Astrocyte (in vitro differentiated cells and primary cell): ENCODE results near the gene MLLT1. TPM values are rescaled to one million over a fixed set of nuclear protein-coding genes. Genes with fewer than 3 reads are reported as not detected.
A peak's percentile ranks its signal among the peaks of the same experiment; 100 is the strongest.

Source experiments
- DNase-seq: peaks from one replicate; pipeline ENCODE4 v3.0.0-alpha.2; 2010; ENCODE audit warnings: low read depth
- FAIRE-seq: peaks from 2 replicates; lab custom pipeline; 2011; peaks lifted over from hg19 to GRCh38; lab: Jason Lieb, UNC
- H2AFZ ChIP-seq: 2 replicates; pipeline ENCODE4 v1.6.0; 2012; ENCODE audit warnings: low read depth, low read length, inconsistent platforms
- H3K27ac ChIP-seq: 2 replicates; pipeline ENCODE4 v1.5.1; 2011; ENCODE audit warnings: low read depth, low read length, inconsistent platforms
- H3K27me3 ChIP-seq: 2 replicates; pipeline ENCODE4 v1.6.0; 2011; ENCODE audit warnings: low read length, inconsistent platforms; ENCODE audit not compliant: insufficient read depth
- H3K36me3 ChIP-seq: 2 replicates; pipeline ENCODE4 v1.5.1; 2011; ENCODE audit warnings: low read length, inconsistent platforms; ENCODE audit not compliant: insufficient read depth
- H3K4me1 ChIP-seq: 2 replicates; pipeline ENCODE4 v1.5.1; 2011; ENCODE audit warnings: low read length, inconsistent platforms; ENCODE audit not compliant: insufficient read depth
- H3K4me2 ChIP-seq: 2 replicates; pipeline ENCODE4 v1.6.0; 2012; ENCODE audit warnings: low read length, inconsistent platforms
- H3K4me3 ChIP-seq: 2 replicates; pipeline ENCODE4 v1.5.1; 2011; ENCODE audit warnings: low read depth, mild to moderate bottlenecking, low read length, inconsistent platforms; ENCODE audit not compliant: insufficient read depth
- H3K79me2 ChIP-seq: 2 replicates; pipeline ENCODE4 v1.6.0; 2012; ENCODE audit warnings: mild to moderate bottlenecking, low read length, inconsistent platforms; ENCODE audit not compliant: insufficient read depth
- H3K9ac ChIP-seq: 2 replicates; pipeline ENCODE4 v1.6.0; 2012; ENCODE audit warnings: mild to moderate bottlenecking, low read length, inconsistent platforms
- H3K9me3 ChIP-seq: 2 replicates; pipeline ENCODE4 v1.5.1; 2012; ENCODE audit warnings: low read depth, mild to moderate bottlenecking, low read length, inconsistent platforms; ENCODE audit not compliant: insufficient read depth
- H4K20me1 ChIP-seq: 2 replicates; pipeline ENCODE4 v1.6.0; 2012; ENCODE audit warnings: low read length, inconsistent platforms; ENCODE audit not compliant: insufficient read depth
- H3K27ac Mint-ChIP-seq: one replicate; pipeline ENCODE4 v1.8.0; 2021; ENCODE audit warnings: mild to moderate bottlenecking, mixed read lengths; ENCODE audit not compliant: unreplicated experiment
- H3K27me3 Mint-ChIP-seq: one replicate; pipeline ENCODE4 v1.8.0; 2021; ENCODE audit warnings: low read depth, mixed read lengths; ENCODE audit not compliant: unreplicated experiment
- H3K36me3 Mint-ChIP-seq: one replicate; pipeline ENCODE4 v1.8.0; 2021; ENCODE audit warnings: low read depth, mixed read lengths; ENCODE audit not compliant: unreplicated experiment
- H3K4me1 Mint-ChIP-seq: one replicate; pipeline ENCODE4 v1.8.0; 2021; ENCODE audit warnings: low read depth, mixed read lengths; ENCODE audit not compliant: unreplicated experiment
- H3K4me3 Mint-ChIP-seq: one replicate; pipeline ENCODE4 v1.8.0; 2021; ENCODE audit warnings: mild to moderate bottlenecking, moderate library complexity, mixed read lengths; ENCODE audit not compliant: unreplicated experiment
- H3K9me3 Mint-ChIP-seq: one replicate; pipeline ENCODE4 v1.8.0; 2021; ENCODE audit warnings: mild to moderate bottlenecking, mixed read lengths; ENCODE audit not compliant: unreplicated experiment
- CTCF ChIP-seq: IDR thresholded peaks from 2 replicates; pipeline ENCODE4 v1.5.1; 2011; ENCODE audit warnings: low read depth, mild to moderate bottlenecking, inconsistent platforms, low read length, moderate library complexity; ENCODE audit not compliant: insufficient read depth
- EZH2 ChIP-seq: IDR thresholded peaks from 2 replicates; pipeline ENCODE4 v1.6.1; 2012; ENCODE audit warnings: mild to moderate bottlenecking, low read length, inconsistent platforms; ENCODE audit not compliant: insufficient read depth
- total RNA-seq: library from RNA; stranded (reverse); gene quantifications from 2 replicates; pipeline ENCODE4 v1.2.1, GENCODE V29; 2021

Gene MLLT1
- total RNA-seq, 1 donor from 2014 or later, result 46.0 TPM

GRCh38 chr19:6252066-6252465 lies 27.7 kb downstream of the MLLT1 start:
- H3K4me3 ChIP-seq, result no peak overlapping the region
- peaks cover 9% of the 10 kb centered on the region for H3K4me1 Mint-ChIP-seq
- H3K27me3 ChIP-seq, result no peaks in the 10 kb centered on the region
- peaks cover 2% of the 10 kb centered on the region for H3K36me3 ChIP-seq
- H3K4me3 Mint-ChIP-seq, result no peak overlapping the region
- no peaks in the 10 kb centered on the region for H3K9me3 Mint-ChIP-seq
- H3K27ac Mint-ChIP-seq, result no peak overlapping the region
- FAIRE-seq (no peak), DNase-seq (no peak)
- no peak overlapping the region for H3K27ac ChIP-seq
- H3K27me3 Mint-ChIP-seq, result no peaks in the 10 kb centered on the region
- peaks cover 36% of the 10 kb centered on the region for H3K4me1 ChIP-seq
- H3K9ac ChIP-seq, result no peak overlapping the region
- H2AFZ ChIP-seq, result no peak overlapping the region
- peaks cover 81% of the 10 kb centered on the region for H3K79me2 ChIP-seq
- no peak overlapping the region for H3K4me2 ChIP-seq
- no peaks in the 10 kb centered on the region for H3K9me3 ChIP-seq
- peaks cover 10% of the 10 kb centered on the region for H3K36me3 Mint-ChIP-seq
- H4K20me1 ChIP-seq, result peaks cover 84% of the 10 kb centered on the region
- TF ChIP-seq EZH2 (no peak), CTCF (no peak)

GRCh38 chr19:6250909-6251308 lies 28.9 kb downstream of the MLLT1 start:
- H3K9me3 Mint-ChIP-seq, result no peaks in the 10 kb centered on the region
- Histone ChIP-seq H3K27me3 (no peaks in the 10 kb centered on the region), H3K36me3 (peaks cover 2% of the 10 kb centered on the region), H3K9ac (no peak overlapping the region), H3K4me1 (peaks cover 36% of the 10 kb centered on the region), H3K4me2 (peak overlapping the region; percentile 57), H3K79me2 (peaks cover 87% of the 10 kb centered on the region), H3K27ac (peak overlapping the region; percentile 31), H4K20me1 (peaks cover 90% of the 10 kb centered on the region), H3K9me3 (no peaks in the 10 kb centered on the region), H3K4me3 (peak overlapping the region; percentile 5), H2AFZ (no peak overlapping the region)
- H3K36me3 Mint-ChIP-seq, result peaks cover 15% of the 10 kb centered on the region
- H3K27ac Mint-ChIP-seq, result no peak overlapping the region
- H3K4me1 Mint-ChIP-seq, result peaks cover 9% of the 10 kb centered on the region
- no peak for TF ChIP-seq EZH2
- no peak for TF ChIP-seq CTCF
- no peak overlapping the region for H3K4me3 Mint-ChIP-seq
- DNase-seq (no peak), FAIRE-seq (peak; percentile 34)
- H3K27me3 Mint-ChIP-seq, result no peaks in the 10 kb centered on the region

- H3K27me3 ChIP-seq, result no peaks in the 10 kb centered on the region
- peaks cover 36% of the 10 kb centered on the region for H3K4me1 ChIP-seq
- H3K27ac ChIP-seq, result peak overlapping the region; percentile 69
- H3K9ac ChIP-seq, result peak overlapping the region; percentile 53
- peaks cover 89% of the 10 kb centered on the region for H3K79me2 ChIP-seq
- Mint-ChIP-seq H3K27me3 (no peaks in the 10 kb centered on the region), H3K27ac (no peak overlapping the region), H3K4me3 (no peak overlapping the region), H3K36me3 (peaks cover 16% of the 10 kb centered on the region), H3K9me3 (no peaks in the 10 kb centered on the region), H3K4me1 (peaks cover 9% of the 10 kb centered on the region)
- peaks cover 2% of the 10 kb centered on the region for H3K36me3 ChIP-seq
- peak overlapping the region; percentile 57 for H3K4me2 ChIP-seq
- FAIRE-seq (peak; percentile 32), DNase-seq (peak; percentile 86)
- no peaks in the 10 kb centered on the region for H3K9me3 ChIP-seq
- peak overlapping the region; percentile 5 for H3K4me3 ChIP-seq
- no peak overlapping the region for H2AFZ ChIP-seq
- TF ChIP-seq CTCF (no peak), EZH2 (no peak)
- H4K20me1 ChIP-seq, result peaks cover 87% of the 10 kb centered on the region
These were observed 29.7 kb downstream of the MLLT1 start for GRCh38 chr19:6250024-6250615.
